ENCODE data around the gene ZCCHC8.
"Not testable (repeated sequence)": the region's sequence is repeated elsewhere in the genome, so short reads cannot be mapped to it uniquely, and the experiment has no call there.

ZCCHC8 gene

DNA sequence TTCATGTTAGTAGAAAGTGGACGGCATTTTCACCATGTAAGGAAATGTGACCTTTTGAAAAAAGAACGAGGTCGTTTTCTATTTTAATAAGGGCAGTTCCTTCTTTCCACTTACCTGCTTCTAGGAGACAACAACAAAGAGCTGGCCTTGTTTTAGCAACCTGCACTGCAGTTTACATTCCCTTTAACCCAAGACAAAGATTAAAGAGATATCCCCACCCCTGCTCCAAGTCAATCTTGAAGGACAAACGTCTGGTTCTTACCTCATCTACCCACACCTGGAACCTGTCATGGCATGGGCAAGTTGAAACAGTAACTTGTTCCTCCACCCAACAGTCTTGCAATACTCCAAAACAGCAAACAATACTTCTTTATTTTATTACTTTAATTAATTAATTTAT, 32.7 kb downstream of the ZCCHC8 start:
- TF ChIP-seq, protein P1, sequence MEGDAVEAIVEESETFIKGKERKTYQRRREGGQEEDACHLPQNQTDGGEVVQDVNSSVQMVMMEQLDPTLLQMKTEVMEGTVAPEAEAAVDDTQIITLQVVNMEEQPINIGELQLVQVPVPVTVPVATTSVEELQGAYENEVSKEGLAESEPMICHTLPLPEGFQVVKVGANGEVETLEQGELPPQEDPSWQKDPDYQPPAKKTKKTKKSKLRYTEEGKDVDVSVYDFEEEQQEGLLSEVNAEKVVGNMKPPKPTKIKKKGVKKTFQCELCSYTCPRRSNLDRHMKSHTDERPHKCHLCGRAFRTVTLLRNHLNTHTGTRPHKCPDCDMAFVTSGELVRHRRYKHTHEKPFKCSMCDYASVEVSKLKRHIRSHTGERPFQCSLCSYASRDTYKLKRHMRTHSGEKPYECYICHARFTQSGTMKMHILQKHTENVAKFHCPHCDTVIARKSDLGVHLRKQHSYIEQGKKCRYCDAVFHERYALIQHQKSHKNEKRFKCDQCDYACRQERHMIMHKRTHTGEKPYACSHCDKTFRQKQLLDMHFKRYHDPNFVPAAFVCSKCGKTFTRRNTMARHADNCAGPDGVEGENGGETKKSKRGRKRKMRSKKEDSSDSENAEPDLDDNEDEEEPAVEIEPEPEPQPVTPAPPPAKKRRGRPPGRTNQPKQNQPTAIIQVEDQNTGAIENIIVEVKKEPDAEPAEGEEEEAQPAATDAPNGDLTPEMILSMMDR (IDR thresholded peaks at IDR 0.05; ENCODE audit: low read depth, low read length), result no peak
- TF ChIP-seq, protein P2, sequence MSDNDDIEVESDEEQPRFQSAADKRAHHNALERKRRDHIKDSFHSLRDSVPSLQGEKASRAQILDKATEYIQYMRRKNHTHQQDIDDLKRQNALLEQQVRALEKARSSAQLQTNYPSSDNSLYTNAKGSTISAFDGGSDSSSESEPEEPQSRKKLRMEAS (IDR thresholded peaks at IDR 0.05; ENCODE audit: low read depth, low read length), result no peak
- TF ChIP-seq POLR2A (IDR thresholded peaks at IDR 0.05; ENCODE audit: extremely low read depth, insufficient read length) (no peak), MYC (IDR thresholded peaks at IDR 0.05; ENCODE audit: low read depth, low read length) (no peak)
- no peak overlapping the region for H3K4me3 ChIP-seq (ENCODE audit: low read depth, low read length)
- DNase-seq (ENCODE audit: low read depth), result no peak

DNA sequence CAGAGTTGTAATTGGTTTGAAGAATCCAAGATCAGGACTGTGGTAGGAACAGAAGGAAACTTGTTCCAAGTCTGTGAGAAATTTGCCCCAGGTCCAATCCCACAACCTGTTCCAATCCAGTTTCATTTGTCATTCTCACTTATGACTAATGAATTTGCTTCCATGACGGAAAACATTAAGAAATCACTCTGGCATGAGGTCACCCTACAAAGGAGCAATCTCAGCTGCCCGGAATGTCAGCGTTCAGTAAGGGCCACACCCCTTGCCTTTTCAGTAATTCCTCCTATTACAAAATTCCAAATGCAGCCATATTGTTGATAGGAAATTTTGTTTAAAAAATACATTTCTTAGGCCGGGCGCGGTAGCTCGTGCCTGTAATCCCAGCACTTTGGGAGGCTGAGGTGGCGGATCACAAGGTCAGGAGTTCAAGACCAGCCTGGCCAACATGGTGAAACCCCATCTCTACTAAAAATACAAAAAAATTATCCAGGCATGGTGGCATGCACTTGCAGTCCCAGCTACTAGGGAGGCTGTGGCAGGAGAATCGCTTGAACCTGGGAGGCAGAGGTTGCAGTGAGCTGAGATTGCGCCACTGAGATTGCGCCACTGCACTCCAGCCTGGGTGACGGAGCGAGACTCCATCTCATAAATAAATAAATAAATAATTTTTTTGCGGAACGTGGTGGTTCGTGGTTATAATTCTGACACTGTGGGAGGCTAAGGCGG, 36.3 kb downstream of the ZCCHC8 start:
- H3K4me3 ChIP-seq (ENCODE audit: low read depth, low read length), result not testable (repeated sequence)
- DNase-seq (ENCODE audit: low read depth), result peak; percentile 65

DNA sequence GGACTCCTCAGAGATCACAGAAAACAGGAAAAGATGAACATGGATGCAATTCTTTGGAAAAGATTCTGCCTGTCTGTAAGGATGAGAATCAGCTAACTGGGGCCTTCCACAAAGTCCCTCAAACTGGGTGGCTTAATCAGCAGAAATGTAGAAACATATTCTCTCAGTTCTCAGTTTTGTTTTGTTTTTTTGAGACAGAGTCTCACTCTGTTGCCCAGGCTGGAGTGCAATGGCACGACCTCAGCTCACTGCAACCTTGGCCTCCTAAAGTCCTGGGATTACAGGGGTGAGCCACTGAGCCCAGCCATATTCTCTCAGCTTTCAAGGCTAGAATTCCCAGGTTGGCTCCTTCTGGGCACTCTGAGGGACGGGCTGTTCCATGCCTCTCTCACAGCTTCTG, 40.1 kb downstream of the ZCCHC8 start:
- H3K4me3 ChIP-seq (ENCODE audit: low read depth, low read length), result no peak overlapping the region
- DNase-seq (ENCODE audit: low read depth), result no peak
- TF ChIP-seq POLR2A (IDR thresholded peaks at IDR 0.05; ENCODE audit: extremely low read depth, insufficient read length) (no peak), MYC (IDR thresholded peaks at IDR 0.05; ENCODE audit: low read depth, low read length) (no peak)
- TF ChIP-seq, protein P1 (IDR thresholded peaks at IDR 0.05; ENCODE audit: low read depth, low read length), result no peak
- TF ChIP-seq, protein P2 (IDR thresholded peaks at IDR 0.05; ENCODE audit: low read depth, low read length), result no peak

DNA sequence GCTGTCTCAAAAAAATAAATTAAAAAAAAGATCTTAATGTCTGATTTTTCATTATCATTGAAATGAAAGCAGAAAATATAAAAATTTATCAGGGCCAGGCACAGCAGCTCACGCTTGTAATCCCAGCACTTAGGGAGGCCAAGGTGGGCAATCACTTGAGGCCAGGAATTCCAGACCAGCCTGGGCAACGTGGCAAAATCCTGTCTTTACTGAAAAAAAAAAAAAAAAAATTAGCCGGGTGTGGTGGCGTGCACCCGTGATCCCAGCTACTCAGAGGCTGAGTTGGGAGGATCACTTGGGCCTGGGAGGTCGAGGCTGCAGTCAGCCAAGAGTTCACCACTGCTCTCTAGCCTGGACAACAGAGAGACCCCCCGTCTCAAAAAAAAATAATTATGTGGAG, 40.7 kb downstream of the ZCCHC8 start:
- TF ChIP-seq MYC (IDR thresholded peaks at IDR 0.05; ENCODE audit: low read depth, low read length) (no peak), POLR2A (IDR thresholded peaks at IDR 0.05; ENCODE audit: extremely low read depth, insufficient read length) (no peak)
- TF ChIP-seq, protein P1 (IDR thresholded peaks at IDR 0.05; ENCODE audit: low read depth, low read length), result no peak
- TF ChIP-seq, protein P2 (IDR thresholded peaks at IDR 0.05; ENCODE audit: low read depth, low read length), result no peak
- no peak overlapping the region for H3K4me3 ChIP-seq (ENCODE audit: low read depth, low read length)
- no peak for DNase-seq (ENCODE audit: low read depth)

DNA sequence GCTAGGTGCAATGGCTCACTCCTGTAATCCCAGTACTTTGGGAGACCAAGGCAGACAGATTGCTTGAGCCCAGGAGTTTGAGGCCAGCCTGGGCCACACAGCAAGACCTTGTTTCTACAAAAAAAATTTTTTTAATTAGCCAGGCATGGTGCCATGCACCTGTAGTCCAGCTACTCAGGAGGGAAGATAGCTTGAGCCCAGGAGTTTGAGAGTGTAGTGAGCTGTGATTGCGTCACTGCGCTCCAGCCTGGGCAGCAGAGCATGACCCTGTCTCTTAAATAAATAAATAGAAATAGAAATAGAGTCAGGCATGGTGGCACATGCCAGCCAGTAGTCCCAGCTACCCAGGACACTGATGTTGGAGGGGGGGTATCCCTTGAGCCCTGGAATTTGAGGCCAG, 41.5 kb downstream of the ZCCHC8 start:
- TF ChIP-seq, protein P2 (IDR thresholded peaks at IDR 0.05; ENCODE audit: low read depth, low read length), result no peak
- TF ChIP-seq POLR2A (IDR thresholded peaks at IDR 0.05; ENCODE audit: extremely low read depth, insufficient read length), result no peak

DNA sequence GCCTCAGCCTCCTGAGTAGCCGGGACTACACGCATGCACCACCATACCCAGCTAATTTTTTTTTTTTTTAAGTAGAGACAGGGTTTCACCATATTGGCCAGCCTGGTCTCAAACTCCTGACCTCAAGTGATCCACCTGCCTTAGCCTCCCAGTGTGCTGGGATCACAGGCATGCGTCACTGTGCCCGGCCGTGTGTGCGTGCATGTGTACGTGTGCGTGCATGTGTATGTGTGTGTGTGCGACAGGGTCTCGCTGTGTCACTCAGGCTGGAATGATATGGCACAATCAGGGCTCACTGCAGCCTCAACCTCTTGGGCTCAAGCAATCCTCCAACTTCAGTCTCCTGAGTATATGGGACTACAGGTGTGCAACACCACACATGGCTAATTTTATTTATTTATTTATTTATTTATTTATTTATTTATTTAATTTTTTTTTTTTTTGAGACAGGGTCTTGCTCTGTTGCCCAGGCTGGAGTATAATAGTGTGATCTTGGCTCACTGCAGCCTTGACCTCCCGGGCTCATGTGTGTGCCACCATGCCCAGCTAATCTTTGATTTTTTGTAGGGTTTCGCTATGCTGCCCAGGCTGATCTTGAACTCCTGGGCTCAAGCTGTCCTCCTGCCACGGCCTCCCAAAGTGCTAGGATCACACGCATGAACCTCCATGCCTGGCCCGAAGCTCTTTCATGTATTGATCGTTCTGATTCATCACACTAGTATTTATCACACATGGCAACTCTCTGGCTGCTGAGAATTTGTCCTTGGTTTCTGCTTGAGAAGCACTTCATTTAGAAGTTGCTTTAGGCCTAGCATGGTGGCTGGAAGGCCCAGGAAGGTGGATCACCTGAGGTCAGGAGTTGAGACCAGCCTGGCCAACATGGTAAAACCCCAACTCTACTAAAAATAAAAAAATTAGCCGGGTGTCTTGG, 42.4 kb downstream of the ZCCHC8 start:
- DNase-seq (ENCODE audit: low read depth), result no peak
- no peak overlapping the region for H3K4me3 ChIP-seq (ENCODE audit: low read depth, low read length)
- TF ChIP-seq, protein P1 (IDR thresholded peaks at IDR 0.05; ENCODE audit: low read depth, low read length), result no peak

More for the DNA sequence above, 41.5 kb downstream of the ZCCHC8 start:
- no peak for DNase-seq (ENCODE audit: low read depth)
- H3K4me3 ChIP-seq (ENCODE audit: low read depth, low read length), result no peak overlapping the region

Data from NB4 (cell line).